Vagina (tissue), 2 donors: ENCODE data around the gene DTX1. TPM values are rescaled to one million over a fixed set of nuclear protein-coding genes. Genes with fewer than 3 reads are reported as not detected.

ENCODE experiments used
- DNase-seq, 2 donors: peaks; one replicate each; pipeline ENCODE4 v3.0.0-alpha.2; 2017; ENCODE audit errors: extremely low spot score in 2 of 2
- H3K27ac ChIP-seq: fragments of 200-600 bp; sonication (generic); one replicate; pipeline ENCODE4 v1.5.1; 2019
- H3K27me3 ChIP-seq: fragments of 200-600 bp; sonication (generic); one replicate; pipeline ENCODE4 v1.5.1; 2019
- H3K36me3 ChIP-seq, 2 donors: fragments of 200-600 bp; sonication (generic); one replicate each; pipeline ENCODE4 v1.5.1; 2017 to 2019
- H3K4me1 ChIP-seq: fragments of 200-600 bp; sonication (generic); one replicate; pipeline ENCODE4 v1.5.1; 2019
- H3K4me3 ChIP-seq, 2 donors: fragments of 200-600 bp; sonication (generic); 1 replicate in 1 of 2; 2 replicates in 1 of 2; pipeline ENCODE4 v1.5.1; 2016 to 2019
- H3K9me3 ChIP-seq: fragments of 200-600 bp; sonication (generic); one replicate; pipeline ENCODE4 v1.5.1; 2019
- CTCF ChIP-seq, 3 experiments: fragments of 450-650 bp in 2 of 3; fragments of 200-600 bp in 1 of 3; sonication (generic) in 1 of 3; IDR thresholded peaks; one replicate each; pipeline ENCODE4 v1.5.1; 2017 to 2019; ENCODE audit warnings: antibody characterized with exemption in 3 of 3, mild to moderate bottlenecking in 2 of 3, moderate library complexity in 2 of 3
- POLR2A ChIP-seq, 2 donors: fragments of 450-650 bp; IDR thresholded peaks; one replicate each; pipeline ENCODE4 v1.6.1; 2017; ENCODE audit warnings: antibody characterized with exemption in 2 of 2, mild to moderate bottlenecking in 2 of 2, moderate library complexity in 2 of 2
- POLR2AphosphoS5 ChIP-seq, 2 donors: sonication (generic); formaldehyde crosslinking; IDR thresholded peaks; one replicate each; pipeline ENCODE4 v1.9.0; 2017; ENCODE audit warnings: antibody characterized with exemption in 2 of 2, mild to moderate bottlenecking in 2 of 2, low read depth in 1 of 2; ENCODE audit not compliant: insufficient read depth in 1 of 2
- intact Hi-C: fragments of 100-400 bp; cut with DNase I; formaldehyde crosslinking; loops from one replicate; pipeline ENCODE4 v1.15.1; 2023
- total RNA-seq: library from RNA; depleted of rRNA; stranded (reverse); fragments of >200 nt; gene quantifications from one replicate; pipeline ENCODE4 v1.2.3, GENCODE V29; 2016

The DTX1 gene
- total RNA-seq, 1 donor from 2014 or later: 8.3 TPM

GRCh38 chr12:113063396-113064350 is 7.1 kb downstream of the DTX1 start:
- no peak for DNase-seq
- H3K27me3 ChIP-seq: no peaks in the 10 kb centered on the region
- no peak for TF ChIP-seq POLR2A (IDR thresholded peaks at IDR 0.05)
- no peak for TF ChIP-seq POLR2AphosphoS5 (IDR thresholded peaks at IDR 0.05; ENCODE audit: insufficient read depth in 1 of 2, low read depth in 1 of 2)
- no peak for TF ChIP-seq CTCF (IDR thresholded peaks at IDR 0.05)

GRCh38 chr12:113064395-113065125 is 8.0 kb downstream of the DTX1 start:
- no peak for DNase-seq
- TF ChIP-seq POLR2AphosphoS5 (IDR thresholded peaks at IDR 0.05; ENCODE audit: insufficient read depth in 1 of 2, low read depth in 1 of 2) (no peak), CTCF (IDR thresholded peaks at IDR 0.05) (no peak), POLR2A (IDR thresholded peaks at IDR 0.05) (no peak)
- Histone ChIP-seq H3K36me3 (no peaks in the 10 kb centered on the region), H3K9me3 (no peaks in the 10 kb centered on the region), H3K27me3 (no peaks in the 10 kb centered on the region), H3K27ac (no peak overlapping the region), H3K4me3 (no peak overlapping the region), H3K4me1 (no peaks in the 10 kb centered on the region)
- intact Hi-C loops: no loop called here

More at GRCh38 chr12:113063396-113064350, 7.1 kb downstream of the DTX1 start:
- no peaks in the 10 kb centered on the region for H3K4me1 ChIP-seq
- intact Hi-C loops: no loop called here
- H3K9me3 ChIP-seq: no peaks in the 10 kb centered on the region
- H3K27ac ChIP-seq: no peak overlapping the region
- H3K36me3 ChIP-seq: no peaks in the 10 kb centered on the region
- no peak overlapping the region for H3K4me3 ChIP-seq

- Histone ChIP-seq H3K4me3 (no peak overlapping the region), H3K4me1 (peaks cover 6% of the 10 kb centered on the region), H3K27me3 (no peaks in the 10 kb centered on the region), H3K9me3 (no peaks in the 10 kb centered on the region), H3K36me3 (no peaks in the 10 kb centered on the region), H3K27ac (no peak overlapping the region)
- intact Hi-C loops: no loop called here
- TF ChIP-seq CTCF (IDR thresholded peaks at IDR 0.05): no peak
- TF ChIP-seq POLR2A (IDR thresholded peaks at IDR 0.05): no peak
- no peak for TF ChIP-seq POLR2AphosphoS5 (IDR thresholded peaks at IDR 0.05; ENCODE audit: insufficient read depth in 1 of 2, low read depth in 1 of 2)
- no peak for DNase-seq
Measured at GRCh38 chr12:113065126-113066007, 8.8 kb downstream of the DTX1 start.

GRCh38 chr12:113066813-113067400 is 10.4 kb downstream of the DTX1 start:
- intact Hi-C loops: no loop called here
- peaks cover 17% of the 10 kb centered on the region for H3K4me1 ChIP-seq
- H3K9me3 ChIP-seq: no peaks in the 10 kb centered on the region
- no peak for DNase-seq
- H3K4me3 ChIP-seq: no peak overlapping the region
- H3K27me3 ChIP-seq: no peaks in the 10 kb centered on the region
- TF ChIP-seq POLR2A (IDR thresholded peaks at IDR 0.05): no peak
- TF ChIP-seq POLR2AphosphoS5 (IDR thresholded peaks at IDR 0.05; ENCODE audit: insufficient read depth in 1 of 2, low read depth in 1 of 2): no peak
- TF ChIP-seq CTCF (IDR thresholded peaks at IDR 0.05): no peak
- no peak overlapping the region for H3K27ac ChIP-seq
- H3K36me3 ChIP-seq: no peaks in the 10 kb centered on the region
